ENCODE measurements around the gene CLIP1. TPM values are rescaled to one million over a fixed set of nuclear protein-coding genes. Genes with fewer than 3 reads are reported as not detected.
A peak's percentile ranks its signal among the peaks of the same experiment; 100 is the strongest.
"Not testable (repeated sequence)": the region's sequence is repeated elsewhere in the genome, so short reads cannot be mapped to it uniquely, and the experiment has no call there.

CLIP1 gene
- total RNA-seq, 1 donor: 103 TPM

GRCh38 chr12:122374707-122375106 is 47.8 kb downstream of the CLIP1 start:
- H3K9me3 ChIP-seq (ENCODE audit: low read depth, low read length): no peaks in the 10 kb centered on the region
- H3K27ac ChIP-seq (ENCODE audit: low read depth, low read length): no peak overlapping the region
- H4K20me1 ChIP-seq (ENCODE audit: insufficient read depth, low read length): no peaks in the 10 kb centered on the region
- DNase-seq (ENCODE audit: insufficient read length, low spot score, missing footprints): no peak
- no peak overlapping the region for H2AFZ ChIP-seq (ENCODE audit: low read length)
- peaks cover 30% of the 10 kb centered on the region for H3K36me3 ChIP-seq (ENCODE audit: insufficient read depth, low read length)
- no peak for TF ChIP-seq CTCF (IDR thresholded peaks at IDR 0.05; ENCODE audit: extremely low read depth, low read depth, low read length)
- H3K79me2 ChIP-seq (ENCODE audit: insufficient read depth, low read length): peaks cover 31% of the 10 kb centered on the region
- H3K4me1 ChIP-seq (ENCODE audit: insufficient read depth, low read length): no peaks in the 10 kb centered on the region
- no peak overlapping the region for H3K4me2 ChIP-seq (ENCODE audit: insufficient read depth, low read length)
- no peaks in the 10 kb centered on the region for H3K27me3 ChIP-seq (ENCODE audit: insufficient read depth, low read length)
- H3K4me3 ChIP-seq (ENCODE audit: insufficient read depth, low read length): no peak overlapping the region

- H3K4me2 ChIP-seq (ENCODE audit: insufficient read depth, low read length): no peak overlapping the region
- no peaks in the 10 kb centered on the region for H4K20me1 ChIP-seq (ENCODE audit: insufficient read depth, low read length)
- no peak overlapping the region for H3K27ac ChIP-seq (ENCODE audit: low read depth, low read length)
- H3K4me3 ChIP-seq (ENCODE audit: insufficient read depth, low read length): no peak overlapping the region
- H3K79me2 ChIP-seq (ENCODE audit: insufficient read depth, low read length): peaks cover 45% of the 10 kb centered on the region
- DNase-seq (ENCODE audit: insufficient read length, low spot score, missing footprints): no peak
- peaks cover 14% of the 10 kb centered on the region for H3K36me3 ChIP-seq (ENCODE audit: insufficient read depth, low read length)
- H3K27me3 ChIP-seq (ENCODE audit: insufficient read depth, low read length): no peaks in the 10 kb centered on the region
- H2AFZ ChIP-seq (ENCODE audit: low read length): no peak overlapping the region
- peaks cover 26% of the 10 kb centered on the region for H3K4me1 ChIP-seq (ENCODE audit: insufficient read depth, low read length)
- no peaks in the 10 kb centered on the region for H3K9me3 ChIP-seq (ENCODE audit: low read depth, low read length)
- TF ChIP-seq CTCF (IDR thresholded peaks at IDR 0.05; ENCODE audit: extremely low read depth, low read depth, low read length): no peak
Observed at GRCh38 chr12:122371475-122372045, 50.9 kb downstream of the CLIP1 start.

- TF ChIP-seq CTCF (IDR thresholded peaks at IDR 0.05; ENCODE audit: extremely low read depth, low read depth, low read length): no peak
- Histone ChIP-seq H3K27me3 (ENCODE audit: insufficient read depth, low read length) (no peaks in the 10 kb centered on the region), H3K79me2 (ENCODE audit: insufficient read depth, low read length) (peaks cover 53% of the 10 kb centered on the region), H2AFZ (ENCODE audit: low read length) (peak overlapping the region; percentile 45), H3K4me1 (ENCODE audit: insufficient read depth, low read length) (peaks cover 34% of the 10 kb centered on the region), H3K36me3 (ENCODE audit: insufficient read depth, low read length) (peaks cover 14% of the 10 kb centered on the region), H3K27ac (ENCODE audit: low read depth, low read length) (peak overlapping the region; percentile 75), H3K4me2 (ENCODE audit: insufficient read depth, low read length) (peak overlapping the region; percentile 63), H4K20me1 (ENCODE audit: insufficient read depth, low read length) (no peaks in the 10 kb centered on the region), H3K4me3 (ENCODE audit: insufficient read depth, low read length) (peak overlapping the region; percentile 16), H3K9me3 (ENCODE audit: low read depth, low read length) (no peaks in the 10 kb centered on the region)
- no peak for DNase-seq (ENCODE audit: insufficient read length, low spot score, missing footprints)
Observed at GRCh38 chr12:122368361-122369073, 54.0 kb downstream of the CLIP1 start.

GRCh38 chr12:122367632-122368031 is 54.8 kb downstream of the CLIP1 start:
- Histone ChIP-seq H3K4me1 (ENCODE audit: insufficient read depth, low read length) (peaks cover 34% of the 10 kb centered on the region), H3K79me2 (ENCODE audit: insufficient read depth, low read length) (peaks cover 50% of the 10 kb centered on the region), H3K27ac (ENCODE audit: low read depth, low read length) (peak overlapping the region; percentile 75), H3K36me3 (ENCODE audit: insufficient read depth, low read length) (peaks cover 16% of the 10 kb centered on the region)
- not testable (repeated sequence) for H3K27me3 ChIP-seq (ENCODE audit: insufficient read depth, low read length); H2AFZ ChIP-seq (ENCODE audit: low read length); H4K20me1 ChIP-seq (ENCODE audit: insufficient read depth, low read length); DNase-seq (ENCODE audit: insufficient read length, low spot score, missing footprints); H3K4me2 ChIP-seq (ENCODE audit: insufficient read depth, low read length); H3K4me3 ChIP-seq (ENCODE audit: insufficient read depth, low read length); H3K9me3 ChIP-seq (ENCODE audit: low read depth, low read length)

Measured in osteoblast (primary cell).